ENCODE results near the gene C16orf92.

C16orf92 gene

DNA sequence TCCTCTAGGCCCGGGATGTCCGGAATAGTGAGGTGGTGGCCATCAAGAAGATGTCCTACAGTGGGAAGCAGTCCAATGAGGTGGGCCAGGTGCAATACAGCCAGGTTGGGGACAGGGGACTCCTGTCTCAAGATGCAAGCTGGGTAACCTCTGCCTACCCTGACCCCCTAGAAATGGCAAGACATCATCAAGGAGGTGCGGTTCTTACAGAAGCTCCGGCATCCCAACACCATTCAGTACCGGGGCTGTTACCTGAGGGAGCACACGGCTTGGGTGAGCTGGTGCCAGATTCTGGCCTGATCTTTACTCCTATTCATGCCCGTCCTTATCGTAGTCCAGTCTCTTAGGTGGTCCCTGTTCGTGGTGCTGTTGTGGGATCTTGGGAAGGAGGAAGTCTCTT lies 44.9 kb upstream of the C16orf92 start:
- no peak for DNase-seq (ENCODE audit: low spot score)
- peak overlapping the region in 1 of 2 donors; percentile 94 for H3K27ac ChIP-seq
- no peak overlapping the region for H3K4me3 ChIP-seq
- TF ChIP-seq CTCF (IDR thresholded peaks at IDR 0.05), result no peak

GRCh38 chr16:29978564-29979270 lies 44.3 kb upstream of the C16orf92 start:
- no peak overlapping the region for H3K4me3 ChIP-seq
- H3K27ac ChIP-seq, result peak overlapping the region in 1 of 2 donors; percentile 94
- TF ChIP-seq CTCF (IDR thresholded peaks at IDR 0.05), result no peak
- peak; percentile 68 for DNase-seq (ENCODE audit: low spot score)

GRCh38 chr16:29982560-29983419 lies 40.2 kb upstream of the C16orf92 start:
- Histone ChIP-seq H3K27ac (no peak overlapping the region), H3K4me3 (no peak overlapping the region)
- DNase-seq (ENCODE audit: low spot score), result no peak
- TF ChIP-seq CTCF (IDR thresholded peaks at IDR 0.05), result no peak

- no peak for DNase-seq (ENCODE audit: low spot score)
- no peak overlapping the region for H3K4me3 ChIP-seq
- no peak for TF ChIP-seq CTCF (IDR thresholded peaks at IDR 0.05)
- H3K27ac ChIP-seq, result no peak overlapping the region
These were observed 39.4 kb upstream of the C16orf92 start for GRCh38 chr16:29983420-29984136.

- no peak overlapping the region for H3K4me3 ChIP-seq
- H3K27ac ChIP-seq, result no peak overlapping the region
- TF ChIP-seq CTCF (IDR thresholded peaks at IDR 0.05), result no peak
- no peak for DNase-seq (ENCODE audit: low spot score)
These were observed 38.7 kb upstream of the C16orf92 start for GRCh38 chr16:29984137-29984763.

DNA sequence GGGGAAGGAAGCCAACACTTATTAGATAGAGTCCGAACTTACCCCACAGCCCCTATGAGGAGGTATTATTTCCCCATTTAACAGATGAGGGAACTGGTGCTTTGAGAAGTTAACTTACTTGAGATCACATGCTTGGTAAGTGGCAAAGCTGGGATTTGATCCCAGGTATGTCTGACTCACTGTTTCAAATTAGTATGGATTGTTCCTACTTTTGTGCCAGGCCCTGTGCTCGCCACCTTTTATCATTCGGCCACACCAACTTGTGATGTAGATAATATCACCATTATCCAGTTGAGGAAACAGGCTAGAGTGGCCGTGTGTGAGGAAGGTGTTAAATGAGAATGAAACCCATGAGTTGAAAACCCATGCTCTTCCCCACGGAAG lies 38.2 kb upstream of the C16orf92 start:
- Histone ChIP-seq H3K27ac (no peak overlapping the region), H3K4me3 (no peak overlapping the region)
- no peak for TF ChIP-seq CTCF (IDR thresholded peaks at IDR 0.05)
- no peak for DNase-seq (ENCODE audit: low spot score)

All from coronary artery (tissue), 2 donors.